Large intestine (tissue), 3 donors: Measurements from ENCODE around the gene FGF10. TPM values are rescaled to one million over a fixed set of nuclear protein-coding genes. Genes with fewer than 3 reads are reported as not detected.

Source experiments
- DNase-seq, 2 donors: peaks; one replicate each; pipeline versions ENCODE4 v3.0.0 to v3.0.0-alpha.2; 2013
- H3K27ac ChIP-seq: one replicate; pipeline ENCODE4 v1.5.1; 2013; ENCODE audit warnings: low read length
- H3K27me3 ChIP-seq: 2 replicates; pipeline ENCODE4 v1.6.1; 2013; ENCODE audit warnings: low read length; ENCODE audit not compliant: control insufficient read depth, insufficient read depth
- H3K36me3 ChIP-seq: 2 replicates; pipeline ENCODE4 v1.6.1; 2013; ENCODE audit warnings: low read length; ENCODE audit not compliant: control insufficient read depth, insufficient read depth
- H3K4me1 ChIP-seq: one replicate; pipeline ENCODE4 v1.6.1; 2013; ENCODE audit warnings: low read length; ENCODE audit not compliant: control insufficient read depth, insufficient read depth
- H3K4me3 ChIP-seq: one replicate; pipeline ENCODE4 v1.5.1; 2013; ENCODE audit warnings: low read length
- H3K9me3 ChIP-seq: one replicate; pipeline ENCODE4 v1.6.1; 2013; ENCODE audit warnings: mild to moderate bottlenecking, low read depth, low read length, moderate library complexity; ENCODE audit not compliant: control insufficient read depth
- WGBS: methylation state at CpG from one replicate; pipeline ENCODE4 v1.1.5; 2013; ENCODE audit warnings: low lambda C conversion rate; ENCODE audit not compliant: insufficient coverage; 5-methylcytosine and 5-hydroxymethylcytosine counted together
- polyA plus RNA-seq: library from polyadenylated mRNA; unstranded; fragments of 120-200 nt; gene quantifications from one replicate; pipeline ENCODE4 v1.2.1, GENCODE V29; 2013

Gene FGF10
- polyA plus RNA-seq, 1 donor = 5.7 TPM

- WGBS = no CpG with 5 or more reads among the region's 11 CpGs
- Histone ChIP-seq H3K4me3 (peak overlapping the region; percentile 32), H3K27ac (no peak overlapping the region), H3K4me1 (no peaks in the 10 kb centered on the region), H3K9me3 (no peaks in the 10 kb centered on the region), H3K36me3 (no peaks in the 10 kb centered on the region), H3K27me3 (peaks cover 35% of the 10 kb centered on the region)
- no peak for DNase-seq
These were observed 1.3 kb downstream of the FGF10 start for GRCh38 chr5:44387921-44388320.

DNA sequence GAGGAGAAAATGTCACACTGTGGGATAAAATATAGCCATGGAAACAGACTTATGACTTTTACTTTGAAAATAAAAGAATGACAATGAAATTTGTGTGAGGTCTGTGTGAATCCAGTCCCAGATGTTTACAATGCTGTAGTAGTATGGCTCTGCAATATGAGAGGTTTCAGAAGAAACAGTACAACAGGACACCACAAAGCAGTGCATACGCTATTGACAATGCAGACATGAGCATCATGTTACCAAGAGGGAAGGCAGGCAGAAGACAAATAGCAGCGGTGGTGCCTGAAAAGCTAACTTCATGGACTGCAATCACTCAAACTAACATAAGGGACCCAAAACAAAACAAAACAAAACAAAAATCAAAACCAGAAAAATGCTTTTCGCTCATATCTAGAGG is 1.8 kb downstream of the FGF10 start:
- Histone ChIP-seq H3K27ac (no peak overlapping the region), H3K4me1 (no peaks in the 10 kb centered on the region), H3K9me3 (no peaks in the 10 kb centered on the region), H3K27me3 (peaks cover 35% of the 10 kb centered on the region), H3K36me3 (no peaks in the 10 kb centered on the region), H3K4me3 (no peak overlapping the region)
- DNase-seq = no peak
- no CpG with 5 or more reads among the region's 3 CpGs for WGBS

- Histone ChIP-seq H3K4me1 (no peaks in the 10 kb centered on the region), H3K9me3 (no peaks in the 10 kb centered on the region), H3K4me3 (no peak overlapping the region), H3K27me3 (peaks cover 32% of the 10 kb centered on the region), H3K27ac (no peak overlapping the region), H3K36me3 (no peaks in the 10 kb centered on the region)
- WGBS = no CpG with 5 or more reads among the region's 4 CpGs
- DNase-seq = no peak
These were observed 3.8 kb downstream of the FGF10 start for GRCh38 chr5:44385291-44385900.

GRCh38 chr5:44384816-44385215 is 4.4 kb downstream of the FGF10 start:
- Histone ChIP-seq H3K27ac (no peak overlapping the region), H3K9me3 (no peaks in the 10 kb centered on the region), H3K36me3 (no peaks in the 10 kb centered on the region), H3K27me3 (peaks cover 27% of the 10 kb centered on the region), H3K4me3 (no peak overlapping the region), H3K4me1 (no peaks in the 10 kb centered on the region)
- WGBS = no CpG with 5 or more reads among the region's 1 CpG
- no peak for DNase-seq

DNA sequence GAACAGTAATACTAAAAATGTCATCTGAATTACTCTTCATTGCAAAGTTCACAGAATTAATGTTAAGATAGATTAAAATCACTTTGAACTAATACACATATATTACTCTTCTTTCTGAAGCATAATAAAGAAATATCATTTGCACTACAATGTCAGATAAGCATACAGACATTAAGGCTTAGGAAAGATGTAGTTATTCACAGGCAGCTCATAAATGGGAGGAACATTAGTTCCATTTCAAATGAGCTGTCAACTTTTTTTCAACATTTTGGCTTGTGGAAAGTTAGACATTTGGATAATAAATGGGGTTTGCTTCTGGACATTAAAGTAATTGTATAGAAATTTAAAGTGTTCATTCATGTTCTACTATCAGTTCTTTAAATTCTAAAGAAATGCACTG is 6.3 kb downstream of the FGF10 start:
- DNase-seq = no peak

GRCh38 chr5:44377057-44377456 is 12.2 kb downstream of the FGF10 start:
- no peak overlapping the region for H3K27ac ChIP-seq
- no peaks in the 10 kb centered on the region for H3K9me3 ChIP-seq
- no peak for DNase-seq
- no peaks in the 10 kb centered on the region for H3K4me1 ChIP-seq
- no peaks in the 10 kb centered on the region for H3K36me3 ChIP-seq
- 56% methylated on average over 2 of the region's 2 CpGs for WGBS
- no peak overlapping the region for H3K4me3 ChIP-seq
- H3K27me3 ChIP-seq = no peaks in the 10 kb centered on the region

More for the DNA sequence above, 6.3 kb downstream of the FGF10 start:
- H3K4me1 ChIP-seq = no peaks in the 10 kb centered on the region
- no peaks in the 10 kb centered on the region for H3K36me3 ChIP-seq
- no peak overlapping the region for H3K27ac ChIP-seq
- no peaks in the 10 kb centered on the region for H3K9me3 ChIP-seq
- peaks cover 8% of the 10 kb centered on the region for H3K27me3 ChIP-seq
- no peak overlapping the region for H3K4me3 ChIP-seq

DNA sequence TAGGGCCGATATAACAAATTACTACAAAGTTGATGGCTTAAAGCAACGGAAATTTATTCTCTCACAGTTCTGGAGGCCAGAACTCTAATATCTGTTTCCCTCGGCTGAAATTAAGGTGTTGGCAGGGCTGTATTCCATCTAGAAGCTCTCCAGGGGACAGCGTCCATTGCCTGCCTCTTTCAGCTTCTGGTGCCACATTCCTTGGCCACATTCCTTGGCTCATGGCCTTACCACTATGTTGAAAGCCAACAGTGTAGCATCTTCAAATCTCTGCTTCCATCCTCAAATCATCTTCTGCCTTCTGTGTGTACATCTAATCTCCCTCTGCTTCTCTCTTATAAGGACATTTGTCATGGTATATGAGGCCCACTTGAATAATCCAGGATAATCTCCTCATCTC is 17.2 kb downstream of the FGF10 start:
- H3K4me1 ChIP-seq = no peaks in the 10 kb centered on the region
- H3K4me3 ChIP-seq = no peak overlapping the region
- H3K27ac ChIP-seq = no peak overlapping the region
- no peaks in the 10 kb centered on the region for H3K36me3 ChIP-seq
- no peak for DNase-seq
- no peaks in the 10 kb centered on the region for H3K9me3 ChIP-seq
- no CpG with 5 or more reads among the region's 4 CpGs for WGBS
- no peaks in the 10 kb centered on the region for H3K27me3 ChIP-seq

- no peaks in the 10 kb centered on the region for H3K36me3 ChIP-seq
- H3K9me3 ChIP-seq = no peaks in the 10 kb centered on the region
- H3K27ac ChIP-seq = no peak overlapping the region
- no peaks in the 10 kb centered on the region for H3K4me1 ChIP-seq
- H3K27me3 ChIP-seq = no peaks in the 10 kb centered on the region
- WGBS = no CpG with 5 or more reads among the region's 1 CpG
- DNase-seq = no peak
- H3K4me3 ChIP-seq = no peak overlapping the region
These were observed 22.0 kb downstream of the FGF10 start for GRCh38 chr5:44367203-44367602.

DNA sequence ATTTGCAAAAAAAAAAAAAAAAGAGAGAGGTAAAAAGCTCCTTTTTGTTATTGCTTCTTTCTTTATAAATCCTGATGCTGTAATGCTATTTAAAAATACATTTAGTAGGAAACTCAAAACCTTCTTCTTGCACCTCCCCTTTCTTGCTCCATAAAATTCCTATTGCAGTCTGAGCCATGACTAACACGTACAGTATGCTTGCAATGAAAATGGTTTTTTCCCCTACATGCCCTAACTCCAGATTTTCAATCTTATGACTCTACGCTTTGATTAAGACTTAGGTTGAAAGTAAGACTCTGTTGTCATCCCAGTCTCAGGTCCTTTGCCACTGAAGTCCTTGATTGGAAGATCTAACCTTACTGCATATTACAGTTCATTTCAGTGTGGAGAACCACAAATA is 23.9 kb downstream of the FGF10 start:
- Histone ChIP-seq H3K9me3 (no peaks in the 10 kb centered on the region), H3K4me3 (no peak overlapping the region), H3K27me3 (no peaks in the 10 kb centered on the region), H3K4me1 (no peaks in the 10 kb centered on the region), H3K36me3 (no peaks in the 10 kb centered on the region), H3K27ac (no peak overlapping the region)
- WGBS = 100% methylated on average over 1 of the region's 2 CpGs
- no peak for DNase-seq

- Histone ChIP-seq H3K27me3 (no peaks in the 10 kb centered on the region), H3K4me1 (no peaks in the 10 kb centered on the region), H3K36me3 (no peaks in the 10 kb centered on the region), H3K27ac (no peak overlapping the region), H3K4me3 (no peak overlapping the region), H3K9me3 (no peaks in the 10 kb centered on the region)
- WGBS = 100% methylated on average over 2 of the region's 2 CpGs
- no peak for DNase-seq
These were observed 25.1 kb downstream of the FGF10 start for GRCh38 chr5:44364097-44364496.

- H3K27me3 ChIP-seq = no peaks in the 10 kb centered on the region
- no peaks in the 10 kb centered on the region for H3K36me3 ChIP-seq
- WGBS = 89% methylated on average over 1 of the region's 1 CpG
- H3K4me1 ChIP-seq = no peaks in the 10 kb centered on the region
- H3K27ac ChIP-seq = no peak overlapping the region
- DNase-seq = no peak
- no peaks in the 10 kb centered on the region for H3K9me3 ChIP-seq
- H3K4me3 ChIP-seq = no peak overlapping the region
These were observed 27.7 kb downstream of the FGF10 start for GRCh38 chr5:44361342-44362001.
